GM12892 (cell line): ENCODE data around the gene LRRC36.

Experiments
- POLR2A ChIP-seq: IDR thresholded peaks from 2 replicates; pipeline ENCODE4 v1.6.1; 2011; ENCODE audit warnings: low read depth, low read length, control low read depth
- POLR2AphosphoS5 ChIP-seq: IDR thresholded peaks from 2 replicates; pipeline ENCODE4 v1.6.1; 2011; ENCODE audit warnings: low read depth, low read length, control low read depth

DNA sequence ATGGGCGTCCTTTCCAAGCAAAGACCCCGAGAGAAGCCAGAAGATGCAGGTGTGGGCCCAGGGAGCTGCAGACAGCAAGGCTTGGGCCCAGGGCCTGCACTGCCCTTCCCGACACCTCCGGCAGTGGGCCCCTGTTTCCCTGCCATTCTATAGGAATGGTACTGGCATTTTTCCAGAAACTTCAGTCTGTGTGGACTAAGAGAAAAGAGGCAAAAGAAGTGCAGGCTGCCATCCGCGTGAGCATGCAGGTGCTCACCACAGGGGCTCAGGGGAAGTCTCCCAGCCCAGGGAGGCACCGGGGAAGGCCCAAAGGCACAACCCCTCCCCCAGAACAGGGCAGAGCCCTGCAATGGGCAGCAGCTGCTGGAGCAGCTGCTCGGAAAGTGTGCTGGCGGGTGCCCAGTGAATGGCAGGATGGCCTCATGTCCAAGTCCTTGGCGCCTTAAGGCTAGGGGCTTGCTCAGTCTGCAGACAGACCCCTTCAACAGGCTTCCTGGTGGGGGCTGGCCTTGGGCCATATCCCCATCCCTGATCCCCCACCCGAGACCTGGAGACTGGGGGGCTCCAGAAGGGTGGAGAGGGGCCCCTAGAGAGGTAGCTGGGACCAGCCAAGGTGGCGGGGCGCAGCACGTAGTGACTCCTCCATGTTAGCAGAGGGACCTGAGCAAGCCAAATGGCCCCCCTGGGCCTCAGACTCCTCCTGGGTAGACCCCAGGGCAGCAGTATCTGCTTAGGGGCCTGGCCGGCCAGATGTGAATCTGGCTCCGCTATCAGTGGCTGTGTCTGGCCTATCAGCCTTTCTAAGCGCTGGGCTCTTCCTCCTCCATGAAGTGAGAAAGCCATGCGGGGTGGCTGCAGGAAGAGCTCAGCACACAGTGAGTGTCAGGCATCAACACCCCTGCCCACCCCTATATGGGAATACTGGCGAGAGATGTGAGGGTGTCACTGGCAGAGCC is 73.4 kb downstream of the LRRC36 start:
- TF ChIP-seq POLR2AphosphoS5 (no peak), POLR2A (no peak)
